Testis (tissue), 3 donors: Measurements from ENCODE around the gene GTF3C5. TPM values are rescaled to one million over a fixed set of nuclear protein-coding genes. Genes with fewer than 3 reads are reported as not detected.
"Not testable (repeated sequence)": the region's sequence is repeated elsewhere in the genome, so short reads cannot be mapped to it uniquely, and the experiment has no call there.

Experiments
- DNase-seq: peaks from one replicate; pipeline ENCODE4 v3.0.0-alpha.2; 2019
- H3K27ac ChIP-seq, 2 donors: fragments of 200-600 bp; sonication (generic); one replicate each; pipeline ENCODE4 v1.5.1; 2019
- H3K27me3 ChIP-seq: fragments of 200-600 bp; sonication (generic); one replicate; pipeline ENCODE4 v1.5.1; 2019
- H3K36me3 ChIP-seq: fragments of 200-600 bp; sonication (generic); one replicate; pipeline ENCODE4 v1.5.1; 2017; ENCODE audit warnings: low read depth; ENCODE audit errors: missing control alignments
- H3K4me1 ChIP-seq: fragments of 200-600 bp; sonication (generic); one replicate; pipeline ENCODE4 v1.5.1; 2019
- H3K4me3 ChIP-seq, 2 donors: fragments of 200-600 bp; sonication (generic); one replicate each; pipeline ENCODE4 v1.5.1; 2017 to 2019
- H3K9me3 ChIP-seq: fragments of 200-600 bp; sonication (generic); one replicate; pipeline ENCODE4 v1.5.1; 2017
- CTCF ChIP-seq, 3 experiments: fragments of 450-650 bp in 2 of 3; fragments of 200-600 bp in 1 of 3; sonication (generic) in 1 of 3; IDR thresholded peaks; one replicate each; pipeline ENCODE4 v1.5.1; 2016 to 2019; ENCODE audit warnings: antibody characterized with exemption in 3 of 3, mild to moderate bottlenecking in 2 of 3, moderate library complexity in 1 of 3
- POLR2A ChIP-seq: fragments of 450-650 bp; IDR thresholded peaks from one replicate; pipeline ENCODE4 v1.6.1; 2017; ENCODE audit warnings: antibody characterized with exemption, mild to moderate bottlenecking, moderate library complexity
- WGBS, 2 donors: methylation state at CpG; one replicate each; pipeline ENCODE4 v1.1.5; 2018; 5-methylcytosine and 5-hydroxymethylcytosine counted together
- intact Hi-C: fragments of 100-400 bp; cut with DNase I; formaldehyde crosslinking; loops from one replicate; pipeline ENCODE4 v1.15.1; 2023; ENCODE audit warnings: low total_unique reads
- polyA plus RNA-seq: library from polyadenylated mRNA; stranded (reverse); fragments of 350-450 nt; fragmentation: Illumina TruSeq; extraction: RNeasy Lipid Tissue Mini Kit (QIAGEN cat#74804); gene quantifications from one replicate; pipeline ENCODE4 v1.2.3, GENCODE V29; 2014; ENCODE audit warnings: low read depth, low replicate concordance; ENCODE audit not compliant: insufficient read depth
- total RNA-seq, 2 donors: library from RNA; depleted of rRNA; stranded (reverse); fragments of >200 nt; gene quantifications; one replicate each; pipeline ENCODE4 v1.2.3, GENCODE V29; 2016

Gene GTF3C5
- total and polyA plus RNA-seq, 3 donors from 2014 or later = 66.9 to 117 (median 109) TPM

GRCh38 chr9:133067813-133068212 is 37.0 kb downstream of the GTF3C5 start:
- H3K27ac ChIP-seq = no peak overlapping the region
- H3K36me3 ChIP-seq = no peaks in the 10 kb centered on the region
- H3K9me3 ChIP-seq = no peaks in the 10 kb centered on the region
- H3K27me3 ChIP-seq = no peaks in the 10 kb centered on the region
- H3K4me3 ChIP-seq = no peak overlapping the region
- TF ChIP-seq CTCF (IDR thresholded peaks at IDR 0.05) (no peak), POLR2A (no peak)
- no peak for DNase-seq
- 85 to 98% methylated on average over 4 to 11 of the region's 11 CpGs for WGBS, 2 donors
- no peaks in the 10 kb centered on the region for H3K4me1 ChIP-seq
- intact Hi-C loops = no loop called here

- H3K4me1 ChIP-seq, H3K27me3 ChIP-seq, H3K4me3 ChIP-seq, intact Hi-C loops, H3K9me3 ChIP-seq, DNase-seq, H3K36me3 ChIP-seq, H3K27ac ChIP-seq: not testable (repeated sequence)
- 90% methylated on average over 4 of the region's 15 CpGs; no CpG with 5 or more reads in 1 of the 2 donors for WGBS, 2 donors
These were observed 37.6 kb downstream of the GTF3C5 start for GRCh38 chr9:133068431-133068830.

GRCh38 chr9:133070500-133070961 is 39.7 kb downstream of the GTF3C5 start:
- H3K27me3 ChIP-seq, H3K27ac ChIP-seq, H3K9me3 ChIP-seq, H3K36me3 ChIP-seq, intact Hi-C loops, H3K4me3 ChIP-seq, DNase-seq: not testable (repeated sequence)
- H3K4me1 ChIP-seq = peaks cover 16% of the 10 kb centered on the region
- 91 to 92% methylated on average over 14 to 17 of the region's 17 CpGs for WGBS, 2 donors

- H3K4me3 ChIP-seq, DNase-seq, H3K27ac ChIP-seq, H3K36me3 ChIP-seq, H3K9me3 ChIP-seq, H3K27me3 ChIP-seq, intact Hi-C loops: not testable (repeated sequence)
- WGBS, 2 donors = 80 to 81% methylated on average over 1 to 13 of the region's 31 CpGs
- peaks cover 20% of the 10 kb centered on the region for H3K4me1 ChIP-seq
These were observed 40.2 kb downstream of the GTF3C5 start for GRCh38 chr9:133070985-133071384.

- 83 to 87% methylated on average over 6 to 7 of the region's 33 CpGs for WGBS, 2 donors
- Histone ChIP-seq H3K36me3 (no peaks in the 10 kb centered on the region), H3K27ac (no peak overlapping the region), H3K4me3 (no peak overlapping the region), H3K4me1 (peaks cover 26% of the 10 kb centered on the region), H3K27me3 (no peaks in the 10 kb centered on the region), H3K9me3 (no peaks in the 10 kb centered on the region)
- no peak for DNase-seq
- intact Hi-C loops = no loop called here
- TF ChIP-seq CTCF (IDR thresholded peaks at IDR 0.05) = no peak
- TF ChIP-seq POLR2A = no peak
These were observed 40.8 kb downstream of the GTF3C5 start for GRCh38 chr9:133071484-133072150.

- H3K4me3 ChIP-seq, H3K9me3 ChIP-seq, H3K27ac ChIP-seq, intact Hi-C loops, H3K36me3 ChIP-seq, DNase-seq, H3K27me3 ChIP-seq: not testable (repeated sequence)
- peaks cover 32% of the 10 kb centered on the region for H3K4me1 ChIP-seq
- WGBS, 2 donors = 97% methylated on average over 5 of the region's 5 CpGs
These were observed 41.4 kb downstream of the GTF3C5 start for GRCh38 chr9:133072210-133072609.
